ENCODE measurements around the gene PRCD.

GRCh38 chr17:76536511-76537287 is 3.1 kb upstream of the PRCD start:
- no peak for TF ChIP-seq CTCF (IDR thresholded peaks at IDR 0.05)
- no peak for TF ChIP-seq POLR2A (IDR thresholded peaks at IDR 0.05)
